BLaER1 treated with 17β-estradiol and CSF1 and Interleukin-3, amounts not matched to agents 10 nM and 100 nM (cell line): ENCODE data around the gene ASTL.

ENCODE experiments used
- H3K27ac ChIP-seq, 11 experiments: shearing (Covaris generic); formaldehyde crosslinking; 2 replicates each; pipeline ENCODE4 v1.8.1; 2022
- H3K27me3 ChIP-seq, 11 experiments: shearing (Covaris generic); formaldehyde crosslinking; 2 replicates each; pipeline ENCODE4 v1.8.1; 2022
- H3K36me3 ChIP-seq, 11 experiments: shearing (Covaris generic); formaldehyde crosslinking; 2 replicates each; pipeline ENCODE4 v1.8.1; 2022
- H3K4me1 ChIP-seq, 10 experiments: shearing (Covaris generic); formaldehyde crosslinking; 2 replicates each; pipeline ENCODE4 v1.8.1; 2022
- H3K4me2 ChIP-seq, 11 experiments: shearing (Covaris generic); formaldehyde crosslinking; 2 replicates each; pipeline ENCODE4 v1.8.1; 2022
- H3K4me3 ChIP-seq, 10 experiments: shearing (Covaris generic); formaldehyde crosslinking; 2 replicates each; pipeline ENCODE4 v1.8.1; 2022
- H3K9ac ChIP-seq, 11 experiments: shearing (Covaris generic); formaldehyde crosslinking; 2 replicates each; pipeline ENCODE4 v1.8.1; 2022
- H3K9me3 ChIP-seq, 11 experiments: shearing (Covaris generic); formaldehyde crosslinking; replicated peaks in 1 of 11; 2 replicates each; pipeline ENCODE4 v1.8.1; 2022
- H4K20me1 ChIP-seq, 11 experiments: shearing (Covaris generic); formaldehyde crosslinking; 2 replicates each; pipeline ENCODE4 v1.8.1; 2022
- Cebpa-rat ChIP-seq, 11 experiments: shearing (Covaris generic); IDR thresholded peaks; 2 replicates each; pipeline ENCODE4 v1.8.1; 2022

ASTL gene

DNA sequence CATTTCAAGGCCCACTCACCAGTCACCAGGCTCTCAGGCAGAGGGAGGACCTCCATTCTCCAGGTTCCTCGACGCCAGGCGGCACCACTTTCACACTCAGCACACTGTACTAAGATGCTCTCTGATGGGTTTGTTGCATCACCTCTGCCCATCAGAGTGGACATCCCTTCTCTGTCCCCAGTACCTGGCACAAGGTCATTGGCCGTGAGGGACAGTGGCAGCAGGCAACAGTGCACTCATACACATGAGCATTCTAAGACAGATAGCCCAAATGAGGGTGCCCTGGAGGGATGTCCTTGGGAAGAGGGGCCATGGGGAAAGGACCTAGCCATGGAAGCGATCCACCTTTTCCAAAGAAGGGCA is 18.9 kb downstream of the ASTL start:
- no peak overlapping the region for H3K9ac ChIP-seq
- peaks cover 28 to 65% (median 49%) of the 10 kb centered on the region in 10 experiments for H3K4me1 ChIP-seq
- H3K4me3 ChIP-seq = no peak overlapping the region
- H4K20me1 ChIP-seq = peaks cover 0 to 16% (median 0%) of the 10 kb centered on the region in 11 experiments; a peak in 2 of 22 replicates
- no peaks in the 10 kb centered on the region; a peak in 1 of 22 replicates for H3K9me3 ChIP-seq
- no peak for TF ChIP-seq Cebpa-rat (IDR thresholded peaks at IDR 0.05)
- H3K4me2 ChIP-seq = peak overlapping the region; percentile 47 to 79 (median 71)
- H3K27ac ChIP-seq = no peak overlapping the region
- H3K27me3 ChIP-seq = peaks cover 16 to 34% (median 31%) of the 10 kb centered on the region in 11 experiments
- H3K36me3 ChIP-seq = no peaks in the 10 kb centered on the region

- Histone ChIP-seq H3K27me3 (peaks cover 16 to 39% (median 31%) of the 10 kb centered on the region in 11 experiments), H3K4me1 (peaks cover 28 to 71% (median 53%) of the 10 kb centered on the region in 10 experiments), H4K20me1 (peaks cover 0 to 16% (median 0%) of the 10 kb centered on the region in 11 experiments; a peak in 2 of 22 replicates), H3K9me3 (no peaks in the 10 kb centered on the region; a peak in 1 of 22 replicates), H3K4me2 (peak overlapping the region in 9 of 11 experiments; percentile 67 to 79 (median 72); a peak in 9 of 22 replicates), H3K9ac (no peak overlapping the region), H3K36me3 (no peaks in the 10 kb centered on the region), H3K27ac (no peak overlapping the region), H3K4me3 (no peak overlapping the region)
- TF ChIP-seq Cebpa-rat (IDR thresholded peaks at IDR 0.05) = no peak
Observed at GRCh38 chr2:96118698-96119388, 19.5 kb downstream of the ASTL start.

DNA sequence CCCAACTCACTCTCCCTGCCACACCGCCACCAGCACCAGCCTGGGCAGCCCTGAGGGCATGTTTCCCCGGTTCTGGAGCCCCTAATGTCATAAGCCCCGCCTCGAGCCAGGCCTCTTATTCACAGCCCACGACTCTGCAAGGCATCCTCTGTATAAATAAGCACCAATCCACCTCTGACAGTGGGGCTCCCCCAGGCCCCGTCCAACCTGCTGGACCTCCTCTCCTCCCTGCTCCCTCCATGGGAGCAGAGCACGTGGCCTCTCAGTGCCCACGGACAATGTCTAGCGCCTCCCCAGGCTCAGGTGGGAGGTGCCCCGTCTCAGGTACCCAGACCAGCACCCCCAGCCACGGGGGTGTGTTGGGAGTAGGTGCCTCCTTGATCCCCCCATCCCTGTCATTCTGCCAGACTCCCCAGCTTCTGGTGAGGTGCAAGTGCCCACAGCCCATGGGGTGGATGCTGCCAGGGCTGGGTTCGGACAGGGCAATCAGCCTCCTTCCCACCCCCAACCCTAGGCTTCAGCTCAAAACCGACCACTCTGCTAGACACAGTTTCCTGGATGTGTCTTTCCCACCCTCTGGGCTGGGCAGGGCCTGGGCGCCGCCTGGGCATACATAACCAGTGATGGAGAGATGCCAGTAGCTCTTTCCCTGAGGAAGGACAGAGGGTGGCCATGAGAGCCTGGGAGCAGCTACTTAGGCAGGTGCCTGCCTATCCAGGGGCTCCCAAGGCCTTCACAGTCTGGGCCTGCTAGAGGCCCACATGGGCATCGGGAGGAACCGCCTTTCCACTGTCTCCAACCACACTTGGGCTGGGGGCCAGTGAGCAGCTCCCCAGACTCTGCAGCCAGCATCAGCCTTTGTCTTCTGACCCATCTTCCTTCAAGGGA is 20.4 kb downstream of the ASTL start:
- Histone ChIP-seq H3K36me3 (no peaks in the 10 kb centered on the region), H3K27ac (no peak overlapping the region), H3K4me3 (no peak overlapping the region), H4K20me1 (peaks cover 0 to 16% (median 0%) of the 10 kb centered on the region in 11 experiments; a peak in 2 of 22 replicates), H3K27me3 (peaks cover 16 to 40% (median 31%) of the 10 kb centered on the region in 11 experiments), H3K9me3 (no peaks in the 10 kb centered on the region; a peak in 1 of 22 replicates), H3K9ac (peak overlapping the region in 1 of 11 experiments; percentile 69; a peak in 1 of 22 replicates), H3K4me2 (peak overlapping the region in 10 of 11 experiments; percentile 95 to 100 (median 98); a peak in 16 of 22 replicates), H3K4me1 (peaks cover 28 to 80% (median 59%) of the 10 kb centered on the region in 10 experiments)
- TF ChIP-seq Cebpa-rat (IDR thresholded peaks at IDR 0.05) = no peak

DNA sequence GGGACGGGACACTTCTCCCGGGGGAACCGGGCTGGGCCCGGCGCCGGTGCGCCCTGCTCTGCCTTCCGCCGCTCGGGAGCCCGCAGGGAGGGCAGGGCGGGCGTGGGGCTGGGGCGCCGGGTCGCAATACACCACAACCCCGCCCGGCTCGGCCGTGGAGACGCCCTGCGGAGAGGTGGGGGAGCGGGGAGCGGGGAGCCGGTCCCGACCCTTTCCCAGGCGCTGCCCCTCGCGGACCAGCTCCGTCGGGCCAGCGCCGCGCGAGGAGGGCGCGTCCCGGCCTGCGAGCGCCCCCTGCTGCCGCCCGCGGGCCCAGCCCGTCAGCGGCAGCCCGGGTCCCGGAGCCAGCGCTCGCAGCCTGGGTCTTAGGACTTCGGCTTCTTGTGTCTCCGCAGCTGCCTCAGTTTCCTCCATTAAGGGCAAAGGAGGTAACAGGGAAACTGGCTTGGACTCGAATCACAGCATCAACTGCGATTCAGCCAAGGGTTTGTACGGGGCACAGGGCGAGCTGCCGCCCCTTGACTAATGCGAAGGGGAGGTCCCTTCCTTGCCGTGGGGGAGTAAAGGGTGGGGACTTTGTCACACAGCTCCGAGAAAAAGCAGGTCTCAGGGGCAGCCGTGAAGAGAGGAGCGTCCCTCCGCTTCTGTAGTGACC is 21.3 kb downstream of the ASTL start:
- peak overlapping the region; percentile 54 to 77 (median 66) for H3K4me3 ChIP-seq
- H4K20me1 ChIP-seq = peaks cover 0 to 16% (median 0%) of the 10 kb centered on the region in 11 experiments; a peak in 2 of 22 replicates
- H3K27me3 ChIP-seq = peaks cover 16 to 40% (median 31%) of the 10 kb centered on the region in 11 experiments
- H3K9ac ChIP-seq = peak overlapping the region; percentile 37 to 79 (median 67); a peak in 20 of 22 replicates
- TF ChIP-seq Cebpa-rat (IDR thresholded peaks at IDR 0.05) = no peak
- H3K4me2 ChIP-seq = peak overlapping the region; percentile 94 to 100 (median 98)
- no peaks in the 10 kb centered on the region for H3K36me3 ChIP-seq
- peaks cover 28 to 86% (median 67%) of the 10 kb centered on the region in 10 experiments for H3K4me1 ChIP-seq
- peak overlapping the region in 1 of 11 experiments; percentile 23; a peak in 2 of 22 replicates for H3K27ac ChIP-seq
- H3K9me3 ChIP-seq = no peaks in the 10 kb centered on the region; a peak in 1 of 22 replicates

DNA sequence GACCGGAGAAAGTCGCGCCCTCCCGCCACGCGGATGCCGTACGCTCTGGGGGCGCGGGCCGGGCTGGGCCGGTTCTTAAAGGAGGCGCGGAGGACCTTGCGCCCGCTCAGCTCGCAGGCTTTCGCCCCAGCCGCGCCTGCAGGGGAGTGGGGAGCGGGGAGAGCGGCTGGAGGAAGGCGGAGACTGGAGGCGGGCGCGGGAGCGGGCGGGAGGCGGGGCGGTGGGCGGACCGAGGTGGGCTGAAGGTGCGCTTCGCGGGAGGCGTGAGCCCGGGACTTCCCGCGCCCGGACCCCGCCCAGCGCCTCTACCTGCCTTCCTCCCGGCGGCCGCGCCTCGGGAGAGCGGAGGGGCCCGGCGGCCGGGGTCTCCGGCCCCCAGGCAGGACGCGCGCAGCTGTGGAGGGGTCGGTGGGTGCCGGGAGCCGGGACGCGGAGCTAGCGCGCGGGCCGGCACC is 21.9 kb downstream of the ASTL start, which contains the start of gene ADRA2B:
Gene ADRA2B, minus strand, starts transcription at position 148 of the 455 bp plus-strand sequence. CDS start 422 bp downstream, outside the sequence.
- peak within 1 kb of the TSS; percentile 54 to 77 (median 66) for H3K4me3 ChIP-seq
- H3K27ac ChIP-seq = peak within 1 kb of the TSS in 1 of 11 experiments; percentile 23; a peak in 2 of 22 replicates
- peaks cover 0 to 16% (median 0%) of the 10 kb centered on the region in 11 experiments; a peak in 2 of 22 replicates for H4K20me1 ChIP-seq
- H3K36me3 ChIP-seq = no peaks in the 10 kb centered on the region
- H3K9ac ChIP-seq = peak within 1 kb of the TSS; percentile 37 to 79 (median 67); a peak in 20 of 22 replicates
- H3K27me3 ChIP-seq = peaks cover 16 to 40% (median 31%) of the 10 kb centered on the region in 11 experiments
- H3K9me3 ChIP-seq = no peaks in the 10 kb centered on the region; a peak in 1 of 22 replicates
- no peak for TF ChIP-seq Cebpa-rat (IDR thresholded peaks at IDR 0.05)
- H3K4me1 ChIP-seq = peaks cover 28 to 85% (median 68%) of the 10 kb centered on the region in 10 experiments
- peak within 1 kb of the TSS; percentile 94 to 100 (median 98) for H3K4me2 ChIP-seq

GRCh38 chr2:96115631-96116423 is 22.5 kb downstream of the ASTL start:
- H3K9ac ChIP-seq = peak overlapping the region in 8 of 11 experiments; percentile 50 to 79 (median 68); a peak in 9 of 22 replicates
- no peak overlapping the region for H3K27ac ChIP-seq
- peaks cover 16 to 40% (median 31%) of the 10 kb centered on the region in 11 experiments for H3K27me3 ChIP-seq
- H3K4me3 ChIP-seq = peak overlapping the region; percentile 54 to 77 (median 66)
- H3K36me3 ChIP-seq = no peaks in the 10 kb centered on the region
- peaks cover 0 to 16% (median 0%) of the 10 kb centered on the region in 11 experiments; a peak in 2 of 22 replicates for H4K20me1 ChIP-seq
- no peaks in the 10 kb centered on the region; a peak in 1 of 22 replicates for H3K9me3 ChIP-seq
- peaks cover 28 to 81% (median 65%) of the 10 kb centered on the region in 10 experiments for H3K4me1 ChIP-seq
- peak overlapping the region; percentile 94 to 100 (median 98) for H3K4me2 ChIP-seq
- no peak for TF ChIP-seq Cebpa-rat (IDR thresholded peaks at IDR 0.05)

- Histone ChIP-seq H3K4me3 (no peak overlapping the region; a peak in 1 of 20 replicates), H3K9me3 (no peaks in the 10 kb centered on the region; a peak in 1 of 22 replicates), H3K27ac (no peak overlapping the region), H3K36me3 (no peaks in the 10 kb centered on the region), H3K27me3 (peaks cover 16 to 40% (median 31%) of the 10 kb centered on the region in 11 experiments), H3K4me1 (peaks cover 22 to 73% (median 57%) of the 10 kb centered on the region in 10 experiments), H3K9ac (peak overlapping the region in 2 of 11 experiments; percentile 18 to 21; a peak in 1 of 22 replicates), H4K20me1 (peaks cover 0 to 16% (median 0%) of the 10 kb centered on the region in 11 experiments; a peak in 2 of 22 replicates), H3K4me2 (peak overlapping the region; percentile 30 to 100 (median 98))
- TF ChIP-seq Cebpa-rat (IDR thresholded peaks at IDR 0.05) = no peak
Observed at GRCh38 chr2:96114903-96115581, 23.3 kb downstream of the ASTL start.
